Nephron progenitor cell (in vitro differentiated cells): ENCODE measurements around the gene KLHDC9.

Experiments used
- DNase-seq: peaks from one replicate; pipeline ENCODE4 v3.0.0; 2021
- H3K27ac Mint-ChIP-seq: 2 replicates; pipeline ENCODE4 v1.8.0; 2021; ENCODE audit warnings: mild to moderate bottlenecking, moderate library complexity, mixed read lengths
- H3K27me3 Mint-ChIP-seq: 2 replicates; pipeline ENCODE4 v1.8.0; 2021; ENCODE audit warnings: mild to moderate bottlenecking, low read depth, mixed read lengths; ENCODE audit not compliant: poor library complexity
- H3K36me3 Mint-ChIP-seq: 2 replicates; pipeline ENCODE4 v1.8.0; 2021; ENCODE audit warnings: low read depth, mixed read lengths
- H3K4me1 Mint-ChIP-seq: 2 replicates; pipeline ENCODE4 v1.8.0; 2021; ENCODE audit warnings: mixed read lengths
- H3K4me3 Mint-ChIP-seq: 2 replicates; pipeline ENCODE4 v1.8.0; 2021; ENCODE audit warnings: mild to moderate bottlenecking, moderate library complexity, mixed read lengths
- H3K9me3 Mint-ChIP-seq: 2 replicates; pipeline ENCODE4 v1.8.0; 2021; ENCODE audit warnings: mild to moderate bottlenecking, moderate library complexity, mixed read lengths
- TF ChIP-seq, protein P1 (sequence below): fragments of 200-600 bp; sonication (generic); IDR thresholded peaks from 2 replicates; pipeline ENCODE4 v1.5.0; 2021; ENCODE audit warnings: antibody characterized with exemption

The KLHDC9 gene

DNA sequence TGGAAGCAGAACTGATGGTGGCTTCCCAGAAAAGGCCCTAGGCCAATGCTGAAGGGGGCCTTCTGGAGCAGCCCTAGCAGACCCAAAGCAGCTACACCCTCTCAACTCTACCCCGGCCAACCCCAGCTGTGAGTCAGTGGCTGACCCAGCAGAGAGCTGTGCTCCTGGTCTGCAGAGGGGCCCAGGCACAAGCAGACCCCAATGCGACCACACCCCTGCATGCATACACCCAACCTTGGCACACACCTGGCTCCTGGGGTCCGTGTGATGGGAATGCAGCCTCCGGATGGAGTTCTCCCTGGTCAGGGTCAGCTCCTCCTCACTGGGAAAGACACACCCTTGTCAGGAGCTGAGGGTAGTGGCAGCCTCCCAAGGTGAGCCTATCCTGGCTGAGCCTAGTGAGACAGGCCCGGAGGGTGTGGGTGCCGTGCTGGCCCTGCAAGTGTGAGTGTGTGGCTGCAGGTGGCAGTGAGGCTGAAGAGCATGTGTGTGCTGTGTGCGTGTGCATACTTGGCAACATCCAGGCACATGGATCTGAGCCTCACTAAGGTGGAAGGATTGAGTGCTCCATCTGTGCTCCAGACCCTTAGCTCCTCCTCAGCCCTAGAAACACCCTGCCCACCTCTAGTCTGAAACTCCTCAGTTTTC lies 24.6 kb upstream of the KLHDC9 start:
- Mint-ChIP-seq H3K4me1 (peaks cover 31% of the 10 kb centered on the region), H3K4me3 (no peak overlapping the region), H3K36me3 (no peaks in the 10 kb centered on the region), H3K27ac (no peak overlapping the region), H3K27me3 (peaks cover 9% of the 10 kb centered on the region), H3K9me3 (no peaks in the 10 kb centered on the region)
- no peak for DNase-seq
- TF ChIP-seq, protein P1, sequence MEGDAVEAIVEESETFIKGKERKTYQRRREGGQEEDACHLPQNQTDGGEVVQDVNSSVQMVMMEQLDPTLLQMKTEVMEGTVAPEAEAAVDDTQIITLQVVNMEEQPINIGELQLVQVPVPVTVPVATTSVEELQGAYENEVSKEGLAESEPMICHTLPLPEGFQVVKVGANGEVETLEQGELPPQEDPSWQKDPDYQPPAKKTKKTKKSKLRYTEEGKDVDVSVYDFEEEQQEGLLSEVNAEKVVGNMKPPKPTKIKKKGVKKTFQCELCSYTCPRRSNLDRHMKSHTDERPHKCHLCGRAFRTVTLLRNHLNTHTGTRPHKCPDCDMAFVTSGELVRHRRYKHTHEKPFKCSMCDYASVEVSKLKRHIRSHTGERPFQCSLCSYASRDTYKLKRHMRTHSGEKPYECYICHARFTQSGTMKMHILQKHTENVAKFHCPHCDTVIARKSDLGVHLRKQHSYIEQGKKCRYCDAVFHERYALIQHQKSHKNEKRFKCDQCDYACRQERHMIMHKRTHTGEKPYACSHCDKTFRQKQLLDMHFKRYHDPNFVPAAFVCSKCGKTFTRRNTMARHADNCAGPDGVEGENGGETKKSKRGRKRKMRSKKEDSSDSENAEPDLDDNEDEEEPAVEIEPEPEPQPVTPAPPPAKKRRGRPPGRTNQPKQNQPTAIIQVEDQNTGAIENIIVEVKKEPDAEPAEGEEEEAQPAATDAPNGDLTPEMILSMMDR, result no peak

DNA sequence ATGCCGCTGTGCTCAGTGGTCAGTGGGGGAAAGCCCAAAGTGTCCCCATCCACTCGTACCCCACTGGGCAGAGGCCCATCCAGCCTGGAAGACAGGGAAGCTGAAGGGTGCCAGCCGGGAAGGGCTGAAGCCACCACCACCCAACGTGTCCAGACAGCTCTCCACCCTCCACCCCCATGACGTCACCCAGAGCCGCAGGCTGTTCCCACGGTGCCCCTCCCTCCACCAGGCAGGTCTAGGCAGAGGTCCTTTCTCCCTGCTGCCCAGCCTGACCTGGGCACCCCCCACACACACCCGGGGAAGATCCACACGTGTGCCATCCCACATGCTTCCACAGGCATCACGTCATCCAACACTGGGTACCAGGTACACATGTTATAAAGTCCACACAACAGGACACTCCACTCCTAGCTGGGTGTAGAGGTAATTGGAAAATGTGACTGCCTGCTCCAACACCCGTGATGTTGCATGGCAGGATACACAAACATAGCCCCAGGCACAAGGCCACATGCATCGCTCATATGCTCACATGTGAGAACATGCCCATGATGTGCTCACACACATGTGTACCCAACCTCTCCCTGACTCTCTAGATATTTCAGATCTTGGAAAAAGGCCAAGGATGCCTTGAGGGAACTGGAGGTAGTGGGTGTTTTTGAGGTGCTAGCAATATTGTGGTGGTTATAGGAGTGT lies 23.3 kb upstream of the KLHDC9 start:
- no peaks in the 10 kb centered on the region for H3K9me3 Mint-ChIP-seq
- peaks cover 24% of the 10 kb centered on the region for H3K4me1 Mint-ChIP-seq
- no peaks in the 10 kb centered on the region for H3K36me3 Mint-ChIP-seq
- peaks cover 9% of the 10 kb centered on the region for H3K27me3 Mint-ChIP-seq
- peak overlapping the region; percentile 60 for H3K27ac Mint-ChIP-seq
- no peak for DNase-seq
- TF ChIP-seq, protein P1, result no peak
- H3K4me3 Mint-ChIP-seq, result no peak overlapping the region

DNA sequence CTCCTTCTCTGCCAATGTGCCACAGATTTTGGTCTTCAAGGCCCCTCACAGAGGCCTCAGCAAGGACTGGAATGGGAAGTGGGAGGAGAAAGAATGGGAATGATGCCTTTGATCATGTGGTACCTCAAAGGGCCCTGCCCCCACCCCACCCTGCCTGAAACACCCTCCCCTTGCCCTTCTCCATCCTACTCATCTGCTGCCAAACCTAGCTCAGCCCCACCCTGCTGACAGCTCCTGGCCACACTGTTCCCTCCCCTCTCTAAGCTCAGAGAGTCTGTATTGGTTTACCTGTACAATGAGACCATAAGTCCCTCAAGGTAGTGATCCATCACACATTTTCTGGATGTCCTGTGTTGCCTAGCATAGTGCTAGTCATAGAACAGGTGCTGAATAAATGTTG lies 21.8 kb upstream of the KLHDC9 start:
- TF ChIP-seq, protein P1, result no peak
- no peaks in the 10 kb centered on the region for H3K9me3 Mint-ChIP-seq
- no peak overlapping the region for H3K4me3 Mint-ChIP-seq
- DNase-seq, result no peak
- no peak overlapping the region for H3K27ac Mint-ChIP-seq
- peaks cover 9% of the 10 kb centered on the region for H3K27me3 Mint-ChIP-seq
- H3K4me1 Mint-ChIP-seq, result peaks cover 33% of the 10 kb centered on the region
- H3K36me3 Mint-ChIP-seq, result no peaks in the 10 kb centered on the region

DNA sequence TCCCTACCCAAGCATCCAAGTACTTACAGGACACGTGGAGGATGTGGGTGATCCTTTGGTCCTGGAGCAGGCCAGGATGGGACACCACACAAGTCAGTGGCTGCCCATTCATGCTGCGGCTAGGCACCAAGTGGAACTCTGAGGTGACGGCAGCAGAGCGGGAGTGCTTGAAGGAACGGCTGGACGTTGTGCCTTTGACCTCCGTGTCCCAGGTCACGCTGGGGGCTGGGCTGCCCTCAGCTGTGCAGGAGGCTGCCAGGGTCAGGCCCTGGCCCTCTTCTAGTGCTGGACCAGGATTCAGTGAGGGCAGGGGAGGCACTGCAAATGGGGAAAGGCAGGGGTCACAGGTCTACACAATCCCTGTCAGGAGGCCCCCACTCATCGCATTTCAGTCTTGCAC lies 20.7 kb upstream of the KLHDC9 start:
- no peak for DNase-seq
- Mint-ChIP-seq H3K27ac (no peak overlapping the region), H3K4me1 (peaks cover 28% of the 10 kb centered on the region), H3K36me3 (no peaks in the 10 kb centered on the region), H3K27me3 (peaks cover 9% of the 10 kb centered on the region), H3K4me3 (no peak overlapping the region), H3K9me3 (no peaks in the 10 kb centered on the region)
- TF ChIP-seq, protein P1, result no peak

DNA sequence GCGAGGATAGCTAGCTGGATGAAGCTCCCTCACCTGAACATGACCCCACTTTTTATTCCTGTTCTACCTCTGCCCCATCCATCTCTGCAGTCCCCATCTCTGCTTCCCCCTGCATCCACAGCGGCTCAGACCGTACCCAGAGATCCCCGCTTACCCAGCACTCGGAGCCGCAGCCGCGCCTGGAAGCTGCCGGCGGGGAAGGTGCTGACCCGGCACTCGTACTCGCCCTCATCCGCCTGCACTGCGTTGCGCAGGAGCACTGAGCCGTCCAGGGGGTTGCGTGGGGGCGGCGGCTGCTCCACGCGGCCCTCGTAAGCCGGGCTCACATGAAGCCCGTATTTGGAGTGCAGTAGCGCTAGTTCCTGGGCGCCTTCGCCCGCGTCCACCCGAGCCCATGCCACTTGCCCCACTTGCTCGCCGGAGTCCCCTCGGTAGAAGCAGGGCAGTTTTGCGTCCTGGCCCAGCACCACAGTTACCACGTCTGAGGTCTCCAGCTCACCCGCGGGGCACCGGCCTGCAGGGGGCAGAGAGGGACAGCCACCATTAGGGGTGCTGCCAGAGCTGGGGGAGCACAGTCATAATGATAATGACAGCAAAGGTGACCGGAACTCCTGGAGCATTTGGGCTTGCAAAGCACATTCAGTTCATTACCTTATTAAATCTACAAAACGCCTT lies 18.6 kb upstream of the KLHDC9 start:
- peaks cover 3% of the 10 kb centered on the region for H3K27me3 Mint-ChIP-seq
- H3K9me3 Mint-ChIP-seq, result no peaks in the 10 kb centered on the region
- peaks cover 33% of the 10 kb centered on the region for H3K4me1 Mint-ChIP-seq
- DNase-seq, result no peak
- H3K4me3 Mint-ChIP-seq, result no peak overlapping the region
- TF ChIP-seq, protein P1, result no peak
- H3K36me3 Mint-ChIP-seq, result no peaks in the 10 kb centered on the region
- H3K27ac Mint-ChIP-seq, result no peak overlapping the region
